CD4-positive, alpha-beta T cell (primary cell): ENCODE measurements around the gene HSF4. TPM values are rescaled to one million over a fixed set of nuclear protein-coding genes. Genes with fewer than 3 reads are reported as not detected.

Experiments
- ATAC-seq: fragments of 200-7000 bp; cut with Tn5 transposase; one replicate; pipeline ENCODE4 v1.10.0; 2022; ENCODE audit warnings: mild to moderate bottlenecking; ENCODE audit not compliant: poor library complexity
- CTCF ChIA-PET: fragments of 350-600 bp; sonication (Branson Sonifier 250); formaldehyde crosslinking; loops from one replicate; lab custom pipeline; 2021; ENCODE audit warnings: antibody characterized with exemption, inconsistent platforms; lab: Charles Lee
- POLR2A ChIA-PET: fragments of 350-600 bp; sonication (Branson Sonifier 250); formaldehyde crosslinking; loops from one replicate; lab custom pipeline; 2021; ENCODE audit warnings: antibody characterized with exemption, inconsistent platforms; lab: Charles Lee
- DNase-seq, 14 experiments: peaks; one replicate each; pipeline ENCODE4 v3.0.0-alpha.2; 2013 to 2020; ENCODE audit warnings: mixed read lengths in 2 of 14
- H3K27ac ChIP-seq, 2 donors: one replicate each; pipeline versions ENCODE4 v1.5.1 to v1.7.0; 2013; ENCODE audit warnings: low read length in 2 of 2, low read depth in 1 of 2, mild to moderate bottlenecking in 1 of 2
- H3K27me3 ChIP-seq, 2 experiments: 1 replicate in 1 of 2; 2 replicates in 1 of 2; pipeline versions ENCODE4 v1.6.1 to v1.7.0; 2013; ENCODE audit warnings: low read length in 2 of 2, control low read depth in 1 of 2, mild to moderate bottlenecking in 1 of 2, moderate library complexity in 1 of 2; ENCODE audit not compliant: insufficient read depth in 2 of 2, control insufficient read depth in 1 of 2
- H3K36me3 ChIP-seq: one replicate; pipeline ENCODE4 v1.6.1; 2013; ENCODE audit warnings: low read length, control low read depth; ENCODE audit not compliant: insufficient read depth
- H3K4me1 ChIP-seq: one replicate; pipeline ENCODE4 v1.6.1; 2013; ENCODE audit warnings: low read length, control low read depth; ENCODE audit not compliant: insufficient read depth
- H3K4me3 ChIP-seq: one replicate; pipeline ENCODE4 v1.5.1; 2013; ENCODE audit warnings: mild to moderate bottlenecking, low read length, moderate library complexity
- H3K9me3 ChIP-seq, 2 experiments: 1 replicate in 1 of 2; 2 replicates in 1 of 2; pipeline versions ENCODE4 v1.6.1 to v1.7.0; 2013; ENCODE audit warnings: low read length in 2 of 2, mild to moderate bottlenecking in 2 of 2, control low read depth in 1 of 2, moderate library complexity in 1 of 2; ENCODE audit not compliant: control insufficient read depth in 1 of 2, insufficient read depth in 1 of 2
- H3K27ac Mint-ChIP-seq: one replicate; pipeline ENCODE4 v1.8.0; 2020; ENCODE audit warnings: mixed read lengths
- H3K27me3 Mint-ChIP-seq: one replicate; pipeline ENCODE4 v1.8.0; 2021; ENCODE audit warnings: mixed read lengths
- H3K36me3 Mint-ChIP-seq: one replicate; pipeline ENCODE4 v1.8.0; 2021; ENCODE audit warnings: low read depth, mixed read lengths
- H3K4me1 Mint-ChIP-seq: one replicate; pipeline ENCODE4 v1.8.0; 2021; ENCODE audit warnings: low read depth, mixed read lengths
- H3K4me3 Mint-ChIP-seq: one replicate; pipeline ENCODE4 v1.8.0; 2020; ENCODE audit warnings: mild to moderate bottlenecking, mixed read lengths
- H3K9me3 Mint-ChIP-seq: one replicate; pipeline ENCODE4 v1.8.0; 2020; ENCODE audit warnings: mixed read lengths
- intact Hi-C, 2 experiments: fragments of 100-400 bp; cut with DNase I in 1 of 2; cut with micrococcal nuclease in 1 of 2; formaldehyde crosslinking; loops; one replicate each; pipeline versions ENCODE4 v1.15.1 to v1.9.0; 2023 to 2025; cut with DNase I, micrococcal nuclease
- total RNA-seq, 174 experiments: library from RNA in 2 of 174; stranded (reverse) in 2 of 174; gene quantifications; one replicate each; pipeline ENCODE4 v1.2.3 and lab custom pipeline; 2021 to 2026
- TF ChIP-seq, protein P1 (sequence below): fragments of 200-600 bp; IDR thresholded peaks from one replicate; pipeline ENCODE4 v1.8.0; 2022; ENCODE audit warnings: antibody characterized with exemption, mild to moderate bottlenecking

The HSF4 gene
- total RNA-seq, 2 experiments from 2014 or later = 19.7 to 26.1 TPM

DNA sequence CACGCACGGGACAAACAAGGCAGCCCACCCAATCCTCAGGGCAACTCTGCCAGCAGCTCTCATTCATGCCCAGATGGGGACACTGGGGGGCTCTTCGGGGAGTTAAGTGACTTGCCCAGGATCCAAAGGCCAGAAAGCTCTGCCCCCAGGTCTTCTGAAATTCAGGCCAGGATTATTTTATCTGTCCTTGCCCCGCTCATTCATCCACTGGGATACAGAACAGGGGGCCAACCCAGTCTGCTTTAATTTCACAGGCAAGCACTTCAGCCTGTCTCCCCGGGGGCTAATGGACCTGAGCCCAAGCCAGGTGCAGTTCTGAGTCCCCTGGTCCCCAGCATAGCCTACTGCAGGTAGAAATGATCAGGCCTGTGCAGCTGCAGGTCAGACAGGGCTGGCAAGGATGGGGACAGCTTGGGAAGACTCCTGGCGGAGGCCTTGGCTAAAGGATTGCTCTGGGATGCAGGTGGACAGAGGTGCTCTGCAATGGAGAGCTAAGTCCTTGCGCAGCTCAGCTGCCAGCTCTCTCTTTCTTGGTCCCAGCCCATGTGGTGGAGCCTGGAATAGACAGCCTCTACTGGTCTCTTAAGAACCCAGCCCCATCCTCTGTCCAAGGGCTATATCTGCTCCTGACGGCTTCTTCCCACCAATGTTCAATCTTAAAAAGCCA lies 13.0 kb upstream of the HSF4 start:
- no peaks in the 10 kb centered on the region for H3K27me3 ChIP-seq
- Mint-ChIP-seq H3K4me3 (peak overlapping the region; percentile 79), H3K27me3 (peaks cover 14% of the 10 kb centered on the region), H3K9me3 (no peaks in the 10 kb centered on the region), H3K4me1 (peaks cover 30% of the 10 kb centered on the region), H3K27ac (peak overlapping the region; percentile 55), H3K36me3 (peaks cover 24% of the 10 kb centered on the region)
- POLR2A ChIA-PET = interaction anchor here (1.3 to 3.0 kb wide), 8 partner anchors 8 to 197 kb away, joined by 4 to 29 read pairs (median 5); partner anchors contain the start of genes CBFB, FBXL8, HSF4 and TRADD
- peak overlapping the region; percentile 57 for H3K4me3 ChIP-seq
- ATAC-seq (no peak), DNase-seq (no peak)
- peaks cover 0 to 7% of the 10 kb centered on the region in 2 experiments for H3K9me3 ChIP-seq
- H3K36me3 ChIP-seq = peaks cover 18% of the 10 kb centered on the region
- peaks cover 57% of the 10 kb centered on the region for H3K4me1 ChIP-seq
- TF ChIP-seq, protein P1, sequence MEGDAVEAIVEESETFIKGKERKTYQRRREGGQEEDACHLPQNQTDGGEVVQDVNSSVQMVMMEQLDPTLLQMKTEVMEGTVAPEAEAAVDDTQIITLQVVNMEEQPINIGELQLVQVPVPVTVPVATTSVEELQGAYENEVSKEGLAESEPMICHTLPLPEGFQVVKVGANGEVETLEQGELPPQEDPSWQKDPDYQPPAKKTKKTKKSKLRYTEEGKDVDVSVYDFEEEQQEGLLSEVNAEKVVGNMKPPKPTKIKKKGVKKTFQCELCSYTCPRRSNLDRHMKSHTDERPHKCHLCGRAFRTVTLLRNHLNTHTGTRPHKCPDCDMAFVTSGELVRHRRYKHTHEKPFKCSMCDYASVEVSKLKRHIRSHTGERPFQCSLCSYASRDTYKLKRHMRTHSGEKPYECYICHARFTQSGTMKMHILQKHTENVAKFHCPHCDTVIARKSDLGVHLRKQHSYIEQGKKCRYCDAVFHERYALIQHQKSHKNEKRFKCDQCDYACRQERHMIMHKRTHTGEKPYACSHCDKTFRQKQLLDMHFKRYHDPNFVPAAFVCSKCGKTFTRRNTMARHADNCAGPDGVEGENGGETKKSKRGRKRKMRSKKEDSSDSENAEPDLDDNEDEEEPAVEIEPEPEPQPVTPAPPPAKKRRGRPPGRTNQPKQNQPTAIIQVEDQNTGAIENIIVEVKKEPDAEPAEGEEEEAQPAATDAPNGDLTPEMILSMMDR = no peak
- H3K27ac ChIP-seq = no peak overlapping the region
- CTCF ChIA-PET = interaction anchor here (0.6 to 1.3 kb wide), 5 partner anchors 8 to 198 kb away, joined by 3 to 4 read pairs (median 3); partner anchors contain the start of genes FBXL8 and TRADD
- intact Hi-C loops = no loop called here

DNA sequence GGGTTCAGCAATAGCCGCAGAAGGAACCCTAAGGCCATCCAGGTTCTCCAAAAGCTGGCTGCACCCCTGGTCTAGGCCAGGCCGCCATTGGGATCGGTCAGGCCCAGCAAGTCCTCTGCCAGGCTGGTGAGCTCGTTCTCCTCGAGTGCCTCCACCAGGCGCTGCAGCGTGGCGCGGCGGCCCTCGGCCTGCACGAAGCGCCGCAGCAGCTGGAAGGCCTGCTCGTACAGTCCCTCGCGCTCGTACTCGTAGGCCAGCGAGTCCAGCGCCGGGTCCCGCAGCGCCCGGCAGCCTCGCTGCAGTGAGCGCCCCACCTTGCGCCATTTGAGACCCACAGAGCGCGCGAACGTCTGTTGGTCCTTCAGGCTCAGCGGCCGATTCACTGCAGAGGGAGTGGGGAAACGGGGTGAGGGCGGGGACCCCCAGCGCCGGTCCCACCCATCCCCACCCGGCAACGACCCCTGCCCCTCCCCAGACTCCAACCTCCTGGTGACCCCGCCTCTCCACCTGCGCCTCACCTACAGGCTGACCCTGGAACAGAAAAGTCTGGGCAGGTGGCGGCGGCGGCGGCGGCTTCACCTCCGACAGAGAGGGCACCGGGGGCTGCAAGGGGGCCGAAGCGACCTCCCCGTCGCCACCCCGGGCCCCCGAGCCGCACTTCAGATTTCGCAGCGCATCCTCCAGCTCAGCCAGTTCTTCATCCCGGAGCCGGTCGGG lies 9.8 kb upstream of the HSF4 start:
- TF ChIP-seq, protein P1 = no peak
- H3K4me3 ChIP-seq = peak overlapping the region; percentile 46
- Mint-ChIP-seq H3K4me3 (peak overlapping the region; percentile 78), H3K9me3 (no peaks in the 10 kb centered on the region), H3K27ac (no peak overlapping the region), H3K27me3 (peaks cover 4% of the 10 kb centered on the region), H3K36me3 (peaks cover 14% of the 10 kb centered on the region), H3K4me1 (peaks cover 56% of the 10 kb centered on the region)
- no peaks in the 10 kb centered on the region for H3K36me3 ChIP-seq
- peaks cover 0 to under 1% of the 10 kb centered on the region in 2 experiments for H3K9me3 ChIP-seq
- peaks cover 81% of the 10 kb centered on the region for H3K4me1 ChIP-seq
- H3K27me3 ChIP-seq = no peaks in the 10 kb centered on the region
- ChIA-PET POLR2A (interaction anchor here (0.5 to 2.0 kb wide), 10 partner anchors 10 to 207 kb away, joined by 3 to 11 read pairs (median 4); partner anchors contain the start of genes CBFB and HSF4), CTCF (interaction anchor here (0.6 to 3.1 kb wide), 54 partner anchors 10 to 326 kb away, joined by 3 to 43 read pairs (median 5); partner anchors contain the start of genes ATP6V0D1, CES3, E2F4 and EXOC3L1)
- DNase-seq (peak in 2 of 14 experiments; percentile 5 to 42), ATAC-seq (no peak)
- intact Hi-C loops = loop anchor here (1.0 to 2.0 kb wide), 4 partner anchors 31 to 177 kb away; partner anchors contain the start of gene PHAF1 (in 1 of the 2)
- H3K27ac ChIP-seq = no peak overlapping the region
